IMR-90 (cell line): ENCODE data around the gene TAS2R50. TPM values are rescaled to one million over a fixed set of nuclear protein-coding genes. Genes with fewer than 3 reads are reported as not detected.

Experiments used
- ATAC-seq: fragments of 200-7000 bp; cut with Tn5 transposase; 2 replicates; pipeline ENCODE4 v1.9.1; 2020; ENCODE audit warnings: low read depth, mild to moderate bottlenecking, moderate library complexity
- BruUV-seq: library from RNA; stranded (reverse); fragments of 400-500 nt; replicated peaks from 2 replicates; lab custom pipeline; 2021; lab: Mats Ljungman, UMichigan
- CTCF ChIA-PET: fragments of 300-600 bp; formaldehyde crosslinking; extraction: SDS; loops from one replicate; lab custom pipeline; 2021; ENCODE audit warnings: antibody characterized with exemption; lab: Yijun Ruan, JAX
- POLR2A ChIA-PET: fragments of 300-600 bp; sonication (Branson Sonifier 250); formaldehyde crosslinking; loops from one replicate; lab custom pipeline; 2022; ENCODE audit warnings: antibody characterized with exemption; ENCODE audit not compliant: unreplicated experiment; lab: Charles Lee
- DNase-seq: peaks from one replicate; pipeline ENCODE4 v3.0.0; 2013
- H2AFZ ChIP-seq: replicated peaks from 2 replicates; pipeline ENCODE3; 2013; ENCODE audit warnings: low read length, mild to moderate bottlenecking; ENCODE audit not compliant: poor library complexity
- H2AK5ac ChIP-seq: 2 replicates; pipeline ENCODE4 v1.6.1; 2013; ENCODE audit warnings: low read depth, low read length, inconsistent platforms
- H2AK9ac ChIP-seq: replicated peaks from 2 replicates; pipeline ENCODE3; 2013; ENCODE audit warnings: mild to moderate bottlenecking, low read depth, low read length, moderate library complexity; ENCODE audit not compliant: poor library complexity
- H2BK120ac ChIP-seq: 2 replicates; pipeline ENCODE4 v1.6.1; 2013; ENCODE audit warnings: low read depth, low read length, inconsistent platforms
- H2BK15ac ChIP-seq: 3 replicates; pipeline ENCODE4 v1.6.1; 2013; ENCODE audit warnings: low read depth, low read length, inconsistent platforms
- H2BK20ac ChIP-seq: 2 replicates; pipeline ENCODE4 v1.6.1; 2013; ENCODE audit warnings: low read depth, mild to moderate bottlenecking, inconsistent platforms, low read length, moderate library complexity
- H2BK5ac ChIP-seq: 2 replicates; pipeline ENCODE4 v1.6.1; 2013; ENCODE audit warnings: mild to moderate bottlenecking, low read depth, low read length, inconsistent platforms; ENCODE audit not compliant: poor library complexity, severe bottlenecking
- H3K14ac ChIP-seq: replicated peaks from 2 replicates; pipeline ENCODE4 v1.6.1; 2013; ENCODE audit warnings: low read depth, low read length, inconsistent platforms
- H3K18ac ChIP-seq: 2 replicates; pipeline ENCODE4 v1.6.1; 2013; ENCODE audit warnings: low read depth, low read length, control low read depth
- H3K23ac ChIP-seq: 2 replicates; pipeline ENCODE4 v1.6.1; 2013; ENCODE audit warnings: low read depth, low read length, inconsistent platforms
- H3K27ac ChIP-seq: 2 replicates; pipeline ENCODE4 v1.5.1; 2013; ENCODE audit warnings: mild to moderate bottlenecking, control low read depth, low read length; ENCODE audit not compliant: insufficient read depth
- H3K27me3 ChIP-seq: 2 replicates; pipeline ENCODE4 v1.6.1; 2013; ENCODE audit warnings: low read length; ENCODE audit not compliant: control insufficient read depth, insufficient read depth
- H3K36me3 ChIP-seq: 2 replicates; pipeline ENCODE4 v1.6.1; 2013; ENCODE audit warnings: low read length, mixed read lengths; ENCODE audit not compliant: control insufficient read depth, insufficient read depth
- H3K4ac ChIP-seq: 2 replicates; pipeline ENCODE4 v1.6.1; 2013; ENCODE audit warnings: low read depth, low read length, inconsistent platforms
- H3K4me1 ChIP-seq: 2 replicates; pipeline ENCODE4 v1.6.1; 2013; ENCODE audit warnings: low read length, mixed read lengths; ENCODE audit not compliant: control insufficient read depth, insufficient read depth
- H3K4me2 ChIP-seq: 2 replicates; pipeline ENCODE4 v1.6.1; 2013; ENCODE audit warnings: low read depth, mild to moderate bottlenecking, control low read depth, low read length, moderate library complexity
- H3K4me3 ChIP-seq: 2 replicates; pipeline ENCODE4 v1.5.1; 2013; ENCODE audit warnings: low read depth, mild to moderate bottlenecking, control low read depth, low read length, moderate library complexity; ENCODE audit not compliant: insufficient read depth
- H3K56ac ChIP-seq: 2 replicates; pipeline ENCODE4 v1.6.1; 2013; ENCODE audit warnings: low read length, inconsistent platforms; ENCODE audit not compliant: insufficient read depth; ENCODE audit errors: extremely low read depth
- H3K79me1 ChIP-seq, 2 experiments: 2 replicates each; pipeline ENCODE4 v1.6.1; 2013; ENCODE audit warnings: low read length in 2 of 2, inconsistent platforms in 1 of 2, low read depth in 1 of 2
- H3K9ac ChIP-seq: 2 replicates; pipeline ENCODE4 v1.6.1; 2013; ENCODE audit warnings: low read depth, low read length, control low read depth
- H3K9me1 ChIP-seq: 2 replicates; pipeline ENCODE4 v1.6.1; 2013; ENCODE audit warnings: low read length, inconsistent platforms; ENCODE audit not compliant: insufficient read depth
- H3K9me3 ChIP-seq: 2 replicates; pipeline ENCODE4 v1.6.1; 2013; ENCODE audit warnings: low read length; ENCODE audit not compliant: control insufficient read depth, insufficient read depth
- H4K20me1 ChIP-seq: 2 replicates; pipeline ENCODE4 v1.6.1; 2013; ENCODE audit warnings: low read length, inconsistent platforms; ENCODE audit not compliant: insufficient read depth
- H4K5ac ChIP-seq: 2 replicates; pipeline ENCODE4 v1.6.1; 2013; ENCODE audit warnings: mild to moderate bottlenecking, low read depth, low read length, control low read depth
- H4K8ac ChIP-seq, 2 experiments: 2 replicates each; pipeline ENCODE4 v1.6.1; 2013; ENCODE audit warnings: low read depth in 2 of 2, low read length in 2 of 2, control low read depth in 1 of 2, inconsistent platforms in 1 of 2
- H4K91ac ChIP-seq: 2 replicates; pipeline ENCODE4 v1.6.1; 2013; ENCODE audit warnings: low read depth, low read length, inconsistent platforms; ENCODE audit not compliant: insufficient read depth
- BHLHE40 ChIP-seq: fragments of 150-350 bp; IDR thresholded peaks from 2 replicates; pipeline ENCODE4 v1.6.1; 2016; ENCODE audit warnings: mild to moderate bottlenecking, low read depth, low read length
- CEBPB ChIP-seq: IDR thresholded peaks from 2 replicates; pipeline ENCODE4 v1.6.1; 2012; ENCODE audit warnings: low read depth, low read length, improper control_type of control experiment
- CHD1 ChIP-seq: IDR thresholded peaks from 2 replicates; pipeline ENCODE4 v1.6.1; 2012; ENCODE audit warnings: low read depth, low read length, improper control_type of control experiment
- FOS ChIP-seq: fragments of 150-350 bp; IDR thresholded peaks from 2 replicates; pipeline ENCODE4 v1.6.1; 2016; ENCODE audit warnings: low read depth, low read length
- MAFK ChIP-seq: IDR thresholded peaks from 2 replicates; pipeline ENCODE4 v1.6.1; 2012; ENCODE audit warnings: low read depth, low read length, improper control_type of control experiment
- MAZ ChIP-seq: IDR thresholded peaks from 2 replicates; pipeline ENCODE4 v1.6.1; 2012; ENCODE audit warnings: low read depth, mild to moderate bottlenecking, low read length, improper control_type of control experiment, moderate library complexity, borderline replicate concordance
- MXI1 ChIP-seq: IDR thresholded peaks from 2 replicates; pipeline ENCODE4 v1.6.1; 2012; ENCODE audit warnings: low read depth, mild to moderate bottlenecking, low read length, moderate library complexity, borderline replicate concordance
- NFE2L2 ChIP-seq: fragments of 150-350 bp; IDR thresholded peaks from 2 replicates; pipeline ENCODE4 v1.6.1; 2016; ENCODE audit warnings: low read depth, mild to moderate bottlenecking, low read length
- POLR2A ChIP-seq: IDR thresholded peaks from 2 replicates; pipeline ENCODE4 v1.6.1; 2012; ENCODE audit warnings: mild to moderate bottlenecking, low read depth, low read length
- RAD21 ChIP-seq: IDR thresholded peaks from 2 replicates; pipeline ENCODE4 v1.6.1; 2012; ENCODE audit warnings: low read length, improper control_type of control experiment
- RCOR1 ChIP-seq: IDR thresholded peaks from 2 replicates; pipeline ENCODE4 v1.6.1; 2012; ENCODE audit warnings: mild to moderate bottlenecking, low read length, improper control_type of control experiment; ENCODE audit not compliant: insufficient replicate concordance
- RFX5 ChIP-seq: IDR thresholded peaks from 2 replicates; pipeline ENCODE4 v1.8.0; 2012; ENCODE audit warnings: low read depth, mild to moderate bottlenecking, low read length, moderate library complexity
- SMC3 ChIP-seq: fragments of 150-350 bp; IDR thresholded peaks from 2 replicates; pipeline ENCODE4 v1.6.1; 2016; ENCODE audit warnings: low read depth, mild to moderate bottlenecking, antibody characterized with exemption, low read length, moderate library complexity
- WGBS, 2 experiments: methylation state at CpG; one replicate each; pipeline versions ENCODE4 v1.1.5 to v1.1.7; 2013; ENCODE audit warnings: missing lambda C conversion rate in 2 of 2; ENCODE audit not compliant: insufficient read length in 1 of 2; ENCODE audit errors: extremely low coverage in 2 of 2; 5-methylcytosine and 5-hydroxymethylcytosine counted together
- dilution Hi-C: fragments of 300-500 bp; cut with HindIII; formaldehyde crosslinking; loops from one replicate; pipeline ENCODE4 v1.14.3; 2018; ENCODE audit warnings: low sequenced_read_pairs; ENCODE audit not compliant: unreplicated experiment
- in situ Hi-C: fragments of 300-500 bp; cut with MboI; formaldehyde crosslinking; loops from 3 replicates; pipeline ENCODE4 v1.14.3; 2019; ENCODE audit warnings: low sequenced_read_pairs, inconsistent platforms, mixed read lengths
- intact Hi-C: fragments of 100-400 bp; cut with micrococcal nuclease; formaldehyde crosslinking; loops from 2 replicates; pipeline ENCODE4 v1.10.0; 2022
- polyA plus RNA-seq, 3 experiments: library from polyadenylated mRNA; depleted of rRNA; stranded (reverse); fragments of >200 nt; gene quantifications; 2 replicates each; pipeline ENCODE4 v1.2.3, GENCODE V29; 2012; ENCODE audit warnings: low replicate concordance in 1 of 3
- total RNA-seq: library from RNA; depleted of rRNA; stranded (reverse); fragments of >200 nt; gene quantifications from 2 replicates; pipeline ENCODE4 v1.2.3, GENCODE V29; 2012
- TF ChIP-seq, protein P1 (sequence below): fragments of 150-350 bp; IDR thresholded peaks from 2 replicates; pipeline ENCODE4 v1.6.1; 2017; ENCODE audit warnings: mild to moderate bottlenecking, antibody characterized with exemption, low read length, low read depth
- TF ChIP-seq, protein P2 (sequence below): conservative IDR thresholded peaks from 2 replicates; pipeline ENCODE4 v1.5.1; 2012; ENCODE audit warnings: mild to moderate bottlenecking, low read depth, low read length, improper control_type of control experiment
- TF ChIP-seq, protein P3 (sequence below): fragments of 150-350 bp; IDR thresholded peaks from 2 replicates; pipeline ENCODE4 v1.6.1; 2016; ENCODE audit warnings: low read depth, mild to moderate bottlenecking, low read length, moderate library complexity, borderline replicate concordance

The TAS2R50 gene
- total and polyA plus RNA-seq, 2 of the 4 experiments (the other 2 are of a cell fraction) = 2.3 TPM; not detected in 1

DNA sequence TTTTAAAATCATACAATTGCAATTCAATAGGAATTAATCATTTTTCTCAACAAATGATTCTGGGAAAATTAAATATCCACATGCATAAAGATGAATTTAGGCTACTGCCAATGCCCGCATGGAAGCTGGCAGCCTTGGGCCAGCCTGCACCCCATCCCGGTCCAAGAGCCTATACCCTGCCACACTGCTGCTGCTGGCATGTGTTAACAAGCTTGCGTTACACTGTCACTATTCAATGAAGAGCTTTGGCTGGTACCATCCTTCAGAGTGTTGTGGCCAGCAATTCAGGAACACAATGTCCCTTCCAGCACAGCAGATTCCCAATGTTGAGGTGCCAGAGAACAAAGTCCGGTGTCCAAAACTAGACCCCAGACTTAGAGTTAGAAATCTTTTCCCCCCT, 34.1 kb downstream of the TAS2R50 start:
- Histone ChIP-seq H3K79me1 (peaks cover 6 to 11% of the 10 kb centered on the region in 2 experiments; a peak in 3 of 4 replicates), H3K56ac (no peak overlapping the region), H3K27ac (no peak overlapping the region), H2BK5ac (no peak overlapping the region), H2AK9ac (no peak overlapping the region), H2BK120ac (no peak overlapping the region), H3K4me2 (no peak overlapping the region), H3K9me3 (no peaks in the 10 kb centered on the region; the same call in none of the 2 replicates), H4K20me1 (no peaks in the 10 kb centered on the region; the same call in 1 of the 2 replicates), H4K8ac (no peak overlapping the region), H2BK20ac (no peak overlapping the region), H2AK5ac (no peak overlapping the region), H3K14ac (no peak overlapping the region), H3K4me3 (no peak overlapping the region), H3K9me1 (no peaks in the 10 kb centered on the region), H3K27me3 (no peaks in the 10 kb centered on the region), H2BK15ac (no peak overlapping the region), H3K23ac (no peak overlapping the region), H3K9ac (no peak overlapping the region), H3K4ac (no peak overlapping the region), H2AFZ (no peak overlapping the region), H3K36me3 (no peaks in the 10 kb centered on the region), H4K91ac (no peak overlapping the region), H4K5ac (no peak overlapping the region), H3K18ac (no peak overlapping the region), H3K4me1 (peaks cover 2% of the 10 kb centered on the region; the same call in 1 of the 2 replicates)
- 94% methylated on average over 2 of the region's 4 CpGs; no CpG with 5 or more reads in 1 of the 2 experiments for WGBS, 2 experiments
- ChIA-PET POLR2A (no interaction called here), CTCF (no interaction called here)
- intact Hi-C loops (no loop called here), in situ Hi-C loops (no loop called here), dilution Hi-C loops (no loop called here)
- BruUV-seq = no TSS peak
- TF ChIP-seq RFX5 (no peak), RCOR1 (no peak), POLR2A (no peak), CHD1 (no peak), FOS (no peak), MAFK (no peak), RAD21 (no peak), CEBPB (no peak), MXI1 (no peak), MAZ (no peak), SMC3 (no peak), NFE2L2 (no peak), BHLHE40 (no peak)
- TF ChIP-seq, protein P1, sequence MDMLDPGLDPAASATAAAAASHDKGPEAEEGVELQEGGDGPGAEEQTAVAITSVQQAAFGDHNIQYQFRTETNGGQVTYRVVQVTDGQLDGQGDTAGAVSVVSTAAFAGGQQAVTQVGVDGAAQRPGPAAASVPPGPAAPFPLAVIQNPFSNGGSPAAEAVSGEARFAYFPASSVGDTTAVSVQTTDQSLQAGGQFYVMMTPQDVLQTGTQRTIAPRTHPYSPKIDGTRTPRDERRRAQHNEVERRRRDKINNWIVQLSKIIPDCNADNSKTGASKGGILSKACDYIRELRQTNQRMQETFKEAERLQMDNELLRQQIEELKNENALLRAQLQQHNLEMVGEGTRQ = no peak
- TF ChIP-seq, protein P2, sequence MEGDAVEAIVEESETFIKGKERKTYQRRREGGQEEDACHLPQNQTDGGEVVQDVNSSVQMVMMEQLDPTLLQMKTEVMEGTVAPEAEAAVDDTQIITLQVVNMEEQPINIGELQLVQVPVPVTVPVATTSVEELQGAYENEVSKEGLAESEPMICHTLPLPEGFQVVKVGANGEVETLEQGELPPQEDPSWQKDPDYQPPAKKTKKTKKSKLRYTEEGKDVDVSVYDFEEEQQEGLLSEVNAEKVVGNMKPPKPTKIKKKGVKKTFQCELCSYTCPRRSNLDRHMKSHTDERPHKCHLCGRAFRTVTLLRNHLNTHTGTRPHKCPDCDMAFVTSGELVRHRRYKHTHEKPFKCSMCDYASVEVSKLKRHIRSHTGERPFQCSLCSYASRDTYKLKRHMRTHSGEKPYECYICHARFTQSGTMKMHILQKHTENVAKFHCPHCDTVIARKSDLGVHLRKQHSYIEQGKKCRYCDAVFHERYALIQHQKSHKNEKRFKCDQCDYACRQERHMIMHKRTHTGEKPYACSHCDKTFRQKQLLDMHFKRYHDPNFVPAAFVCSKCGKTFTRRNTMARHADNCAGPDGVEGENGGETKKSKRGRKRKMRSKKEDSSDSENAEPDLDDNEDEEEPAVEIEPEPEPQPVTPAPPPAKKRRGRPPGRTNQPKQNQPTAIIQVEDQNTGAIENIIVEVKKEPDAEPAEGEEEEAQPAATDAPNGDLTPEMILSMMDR = no peak
- TF ChIP-seq, protein P3, sequence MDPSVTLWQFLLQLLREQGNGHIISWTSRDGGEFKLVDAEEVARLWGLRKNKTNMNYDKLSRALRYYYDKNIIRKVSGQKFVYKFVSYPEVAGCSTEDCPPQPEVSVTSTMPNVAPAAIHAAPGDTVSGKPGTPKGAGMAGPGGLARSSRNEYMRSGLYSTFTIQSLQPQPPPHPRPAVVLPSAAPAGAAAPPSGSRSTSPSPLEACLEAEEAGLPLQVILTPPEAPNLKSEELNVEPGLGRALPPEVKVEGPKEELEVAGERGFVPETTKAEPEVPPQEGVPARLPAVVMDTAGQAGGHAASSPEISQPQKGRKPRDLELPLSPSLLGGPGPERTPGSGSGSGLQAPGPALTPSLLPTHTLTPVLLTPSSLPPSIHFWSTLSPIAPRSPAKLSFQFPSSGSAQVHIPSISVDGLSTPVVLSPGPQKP = no peak
- no peak for DNase-seq
- ATAC-seq = no peak
